Astrocyte (in vitro differentiated cells and primary cell): ENCODE measurements around the gene CFAP97D2. TPM values are rescaled to one million over a fixed set of nuclear protein-coding genes. Genes with fewer than 3 reads are reported as not detected.

Source experiments
- DNase-seq: peaks from one replicate; pipeline ENCODE4 v3.0.0-alpha.2; 2010; ENCODE audit warnings: low read depth
- FAIRE-seq: peaks from 2 replicates; lab custom pipeline; 2011; peaks lifted over from hg19 to GRCh38; lab: Jason Lieb, UNC
- H2AFZ ChIP-seq: 2 replicates; pipeline ENCODE4 v1.6.0; 2012; ENCODE audit warnings: low read depth, low read length, inconsistent platforms
- H3K27ac ChIP-seq: 2 replicates; pipeline ENCODE4 v1.5.1; 2011; ENCODE audit warnings: low read depth, low read length, inconsistent platforms
- H3K27me3 ChIP-seq: 2 replicates; pipeline ENCODE4 v1.6.0; 2011; ENCODE audit warnings: low read length, inconsistent platforms; ENCODE audit not compliant: insufficient read depth
- H3K36me3 ChIP-seq: 2 replicates; pipeline ENCODE4 v1.5.1; 2011; ENCODE audit warnings: low read length, inconsistent platforms; ENCODE audit not compliant: insufficient read depth
- H3K4me1 ChIP-seq: 2 replicates; pipeline ENCODE4 v1.5.1; 2011; ENCODE audit warnings: low read length, inconsistent platforms; ENCODE audit not compliant: insufficient read depth
- H3K4me2 ChIP-seq: 2 replicates; pipeline ENCODE4 v1.6.0; 2012; ENCODE audit warnings: low read length, inconsistent platforms
- H3K4me3 ChIP-seq: 2 replicates; pipeline ENCODE4 v1.5.1; 2011; ENCODE audit warnings: low read depth, mild to moderate bottlenecking, low read length, inconsistent platforms; ENCODE audit not compliant: insufficient read depth
- H3K79me2 ChIP-seq: 2 replicates; pipeline ENCODE4 v1.6.0; 2012; ENCODE audit warnings: mild to moderate bottlenecking, low read length, inconsistent platforms; ENCODE audit not compliant: insufficient read depth
- H3K9ac ChIP-seq: 2 replicates; pipeline ENCODE4 v1.6.0; 2012; ENCODE audit warnings: mild to moderate bottlenecking, low read length, inconsistent platforms
- H3K9me3 ChIP-seq: 2 replicates; pipeline ENCODE4 v1.5.1; 2012; ENCODE audit warnings: low read depth, mild to moderate bottlenecking, low read length, inconsistent platforms; ENCODE audit not compliant: insufficient read depth
- H4K20me1 ChIP-seq: 2 replicates; pipeline ENCODE4 v1.6.0; 2012; ENCODE audit warnings: low read length, inconsistent platforms; ENCODE audit not compliant: insufficient read depth
- H3K27ac Mint-ChIP-seq: one replicate; pipeline ENCODE4 v1.8.0; 2021; ENCODE audit warnings: mild to moderate bottlenecking, mixed read lengths; ENCODE audit not compliant: unreplicated experiment
- H3K27me3 Mint-ChIP-seq: one replicate; pipeline ENCODE4 v1.8.0; 2021; ENCODE audit warnings: low read depth, mixed read lengths; ENCODE audit not compliant: unreplicated experiment
- H3K36me3 Mint-ChIP-seq: one replicate; pipeline ENCODE4 v1.8.0; 2021; ENCODE audit warnings: low read depth, mixed read lengths; ENCODE audit not compliant: unreplicated experiment
- H3K4me1 Mint-ChIP-seq: one replicate; pipeline ENCODE4 v1.8.0; 2021; ENCODE audit warnings: low read depth, mixed read lengths; ENCODE audit not compliant: unreplicated experiment
- H3K4me3 Mint-ChIP-seq: one replicate; pipeline ENCODE4 v1.8.0; 2021; ENCODE audit warnings: mild to moderate bottlenecking, moderate library complexity, mixed read lengths; ENCODE audit not compliant: unreplicated experiment
- H3K9me3 Mint-ChIP-seq: one replicate; pipeline ENCODE4 v1.8.0; 2021; ENCODE audit warnings: mild to moderate bottlenecking, mixed read lengths; ENCODE audit not compliant: unreplicated experiment
- CTCF ChIP-seq: IDR thresholded peaks from 2 replicates; pipeline ENCODE4 v1.5.1; 2011; ENCODE audit warnings: low read depth, mild to moderate bottlenecking, inconsistent platforms, low read length, moderate library complexity; ENCODE audit not compliant: insufficient read depth
- EZH2 ChIP-seq: IDR thresholded peaks from 2 replicates; pipeline ENCODE4 v1.6.1; 2012; ENCODE audit warnings: mild to moderate bottlenecking, low read length, inconsistent platforms; ENCODE audit not compliant: insufficient read depth
- total RNA-seq: library from RNA; stranded (reverse); gene quantifications from 2 replicates; pipeline ENCODE4 v1.2.1, GENCODE V29; 2021

CFAP97D2 gene
- total RNA-seq, 1 donor from 2014 or later = not detected

- peaks cover under 1% of the 10 kb centered on the region for H3K27me3 Mint-ChIP-seq
- no peak for TF ChIP-seq EZH2
- no peak for TF ChIP-seq CTCF
- Histone ChIP-seq H3K9me3 (no peaks in the 10 kb centered on the region), H4K20me1 (peaks cover 21% of the 10 kb centered on the region), H3K27me3 (peaks cover 8% of the 10 kb centered on the region), H2AFZ (peak overlapping the region; percentile 77), H3K4me1 (peaks cover 11% of the 10 kb centered on the region), H3K4me3 (peak overlapping the region; percentile 92), H3K27ac (no peak overlapping the region), H3K4me2 (peak overlapping the region; percentile 86), H3K36me3 (peaks cover 23% of the 10 kb centered on the region), H3K9ac (no peak overlapping the region), H3K79me2 (peaks cover 26% of the 10 kb centered on the region)
- peaks cover 22% of the 10 kb centered on the region for H3K4me1 Mint-ChIP-seq
- H3K36me3 Mint-ChIP-seq = peaks cover 5% of the 10 kb centered on the region
- no peaks in the 10 kb centered on the region for H3K9me3 Mint-ChIP-seq
- FAIRE-seq (no peak), DNase-seq (no peak)
- H3K27ac Mint-ChIP-seq = peak overlapping the region; percentile 78
- H3K4me3 Mint-ChIP-seq = peak overlapping the region; percentile 98
Observed at GRCh38 chr13:114234266-114234644, 55.2 kb downstream of the CFAP97D2 start.

GRCh38 chr13:114234645-114235421 is 55.8 kb downstream of the CFAP97D2 start, which contains the start of gene CDC16:
Gene CDC16 (plus strand): TSS chr13:114234897. CDS start chr13:114235085, 188 bp downstream.
- Histone ChIP-seq H3K36me3 (peaks cover 29% of the 10 kb centered on the region), H3K4me1 (peaks cover 11% of the 10 kb centered on the region), H4K20me1 (peaks cover 21% of the 10 kb centered on the region), H3K4me2 (peak within 1 kb of the TSS; percentile 86), H3K9ac (peak within 1 kb of the TSS; percentile 78), H2AFZ (peak within 1 kb of the TSS; percentile 77), H3K9me3 (no peaks in the 10 kb centered on the region), H3K4me3 (peak within 1 kb of the TSS; percentile 92), H3K27me3 (peaks cover 3% of the 10 kb centered on the region), H3K79me2 (peaks cover 26% of the 10 kb centered on the region), H3K27ac (peak within 1 kb of the TSS; percentile 67)
- Mint-ChIP-seq H3K27me3 (no peaks in the 10 kb centered on the region), H3K4me1 (peaks cover 16% of the 10 kb centered on the region), H3K9me3 (no peaks in the 10 kb centered on the region), H3K4me3 (peak within 1 kb of the TSS; percentile 98), H3K27ac (peak within 1 kb of the TSS; percentile 83), H3K36me3 (peaks cover 7% of the 10 kb centered on the region)
- FAIRE-seq (no peak), DNase-seq (peak; percentile 79)
- TF ChIP-seq CTCF = no peak
- TF ChIP-seq EZH2 = no peak

- Histone ChIP-seq H3K9me3 (no peaks in the 10 kb centered on the region), H3K4me2 (peak overlapping the region; percentile 86), H3K4me1 (peaks cover 5% of the 10 kb centered on the region), H3K4me3 (peak overlapping the region; percentile 92), H3K9ac (peak overlapping the region; percentile 78), H3K27ac (peak overlapping the region; percentile 67), H3K79me2 (peaks cover 26% of the 10 kb centered on the region), H2AFZ (no peak overlapping the region), H4K20me1 (peaks cover 21% of the 10 kb centered on the region), H3K36me3 (peaks cover 32% of the 10 kb centered on the region), H3K27me3 (peaks cover 2% of the 10 kb centered on the region)
- DNase-seq (no peak), FAIRE-seq (no peak)
- Mint-ChIP-seq H3K36me3 (peaks cover 7% of the 10 kb centered on the region), H3K27me3 (no peaks in the 10 kb centered on the region), H3K4me1 (peaks cover 8% of the 10 kb centered on the region), H3K27ac (peak overlapping the region; percentile 83), H3K9me3 (no peaks in the 10 kb centered on the region), H3K4me3 (peak overlapping the region; percentile 98)
- TF ChIP-seq EZH2 (no peak), CTCF (no peak)
Observed at GRCh38 chr13:114235697-114236096, 56.6 kb downstream of the CFAP97D2 start.
